HepG2 (cell line): Measurements from ENCODE around the gene ELAVL3. TPM values are rescaled to one million over a fixed set of nuclear protein-coding genes. Genes with fewer than 3 reads are reported as not detected.

Experiments used
- ATAC-seq: fragments of 200-7000 bp; cut with Tn5 transposase; 3 replicates; pipeline ENCODE4 v1.9.1; 2020; ENCODE audit warnings: mild to moderate bottlenecking, moderate library complexity
- BruUV-seq: library from RNA; stranded (reverse); fragments of 400-500 nt; replicated peaks from 2 replicates; lab custom pipeline; 2021; lab: Mats Ljungman, UMichigan
- CTCF ChIA-PET: fragments of 300-600 bp; formaldehyde crosslinking; extraction: SDS; loops from one replicate; lab custom pipeline; 2021; ENCODE audit warnings: low total read pairs, inconsistent platforms, low intra/inter-chr PET ratio; lab: Yijun Ruan, JAX
- POLR2A ChIA-PET: fragments of 350-600 bp; sonication (Branson Sonifier 250); formaldehyde crosslinking; loops from one replicate; lab custom pipeline; 2020; ENCODE audit warnings: antibody characterized with exemption, inconsistent platforms; lab: Yijun Ruan, JAX
- DNase-seq: peaks from one replicate; pipeline ENCODE4 v3.0.0-alpha.2; 2015; ENCODE audit warnings: low spot score
- FAIRE-seq: peaks from 3 replicates; lab custom pipeline; 2011; peaks lifted over from hg19 to GRCh38; lab: Jason Lieb, UNC
- H2AFZ ChIP-seq: one replicate; pipeline ENCODE4 v1.6.1; 2011; ENCODE audit warnings: low read length, inconsistent platforms
- H3K27ac ChIP-seq: fragments of 300-600 bp; 3 replicates; pipeline ENCODE4 v1.8.0; 2011; ENCODE audit warnings: mixed run types, mild to moderate bottlenecking, mixed read lengths, low read length, inconsistent platforms; ENCODE audit not compliant: insufficient read depth; ENCODE audit errors: extremely low read length
- H3K27me3 ChIP-seq, 2 experiments: fragments of 200-600 bp in 1 of 2; 2 replicates in 1 of 2; 3 replicates in 1 of 2; pipeline versions ENCODE4 v1.6.0 to v1.8.0; 2011; ENCODE audit warnings: low read length in 2 of 2, mild to moderate bottlenecking in 2 of 2, moderate library complexity in 2 of 2, inconsistent platforms in 1 of 2; ENCODE audit not compliant: insufficient read depth in 2 of 2, control insufficient read depth in 1 of 2
- H3K36me3 ChIP-seq, 2 experiments: fragments of 200-600 bp in 1 of 2; replicated peaks in 1 of 2; 2 replicates in 1 of 2; 3 replicates in 1 of 2; pipeline versions ENCODE4 v1.5.1 to v1.8.0; 2011; ENCODE audit warnings: low read length in 2 of 2, inconsistent platforms in 1 of 2; ENCODE audit not compliant: insufficient read depth in 2 of 2, control insufficient read depth in 1 of 2
- H3K4me1 ChIP-seq: 2 replicates; pipeline ENCODE4 v1.5.1; 2012; ENCODE audit warnings: low read length, inconsistent platforms; ENCODE audit not compliant: insufficient read depth
- H3K4me2 ChIP-seq: 2 replicates; pipeline ENCODE4 v1.6.0; 2011; ENCODE audit warnings: low read depth, low read length, inconsistent platforms
- H3K4me3 ChIP-seq, 3 experiments: fragments of 200-600 bp in 1 of 3; sonication (generic), shearing (Covaris generic) in 1 of 3; replicated peaks in 1 of 3; 2 replicates each; pipeline ENCODE4 v1.5.1; 2011 to 2016; ENCODE audit warnings: low read length in 3 of 3, inconsistent platforms in 2 of 3, low read depth in 2 of 3, mild to moderate bottlenecking in 2 of 3, control low read depth in 1 of 3, mixed read lengths in 1 of 3; ENCODE audit not compliant: insufficient read depth in 1 of 3
- H3K79me2 ChIP-seq: one replicate; pipeline ENCODE4 v1.6.1; 2011; ENCODE audit warnings: low read length, inconsistent platforms; ENCODE audit not compliant: insufficient read depth
- H3K9ac ChIP-seq: 2 replicates; pipeline ENCODE4 v1.6.0; 2011; ENCODE audit warnings: mild to moderate bottlenecking, low read depth, low read length, inconsistent platforms; ENCODE audit not compliant: insufficient read depth
- H3K9me3 ChIP-seq: 2 replicates; pipeline ENCODE4 v1.5.1; 2012; ENCODE audit warnings: mild to moderate bottlenecking, low read length
- H4K20me1 ChIP-seq: 2 replicates; pipeline ENCODE4 v1.6.0; 2011; ENCODE audit warnings: inconsistent platforms, mild to moderate bottlenecking, low read length, moderate library complexity; ENCODE audit not compliant: insufficient read depth
- ATF7 ChIP-seq, 2 experiments: fragments of 450-650 bp in 1 of 2; sonication (generic) in 1 of 2; formaldehyde crosslinking in 1 of 2; IDR thresholded peaks; 2 replicates each; pipeline versions ENCODE4 v1.4.0 to v1.6.1; 2016 to 2020; ENCODE audit warnings: antibody characterized with exemption in 1 of 2, mild to moderate bottlenecking in 1 of 2, missing genetic modification reagents in 1 of 2
- CBX1 ChIP-seq: IDR thresholded peaks from one replicate; pipeline ENCODE4 v1.6.1; 2016; ENCODE audit warnings: antibody characterized with exemption, low read depth
- CREB3 ChIP-seq: sonication (generic); formaldehyde crosslinking; IDR thresholded peaks from 2 replicates; pipeline ENCODE4 v1.5.0; 2020; ENCODE audit warnings: missing genetic modification reagents
- HOXA3 ChIP-seq: sonication (generic); formaldehyde crosslinking; IDR thresholded peaks from 2 replicates; pipeline ENCODE4 v1.5.0; 2020; ENCODE audit warnings: missing genetic modification reagents
- MIER3 ChIP-seq: IDR thresholded peaks from 2 replicates; pipeline ENCODE4 v1.6.1; 2016; ENCODE audit warnings: missing compliant biosample characterization, borderline replicate concordance
- MXI1 ChIP-seq: IDR thresholded peaks from 3 replicates; pipeline ENCODE4 v1.6.1; 2012; ENCODE audit warnings: low read depth, low read length, inconsistent platforms, borderline replicate concordance
- POGK ChIP-seq: sonication (generic); formaldehyde crosslinking; conservative IDR thresholded peaks from 2 replicates; pipeline ENCODE4 v1.8.0; 2022; ENCODE audit warnings: mild to moderate bottlenecking, moderate library complexity, missing genetic modification reagents
- RAD51 ChIP-seq: fragments of 450-650 bp; IDR thresholded peaks from 2 replicates; pipeline ENCODE4 v1.6.1; 2016; ENCODE audit warnings: borderline replicate concordance
- SMARCE1 ChIP-seq: fragments of 450-650 bp; IDR thresholded peaks from 2 replicates; pipeline ENCODE4 v1.6.1; 2017; ENCODE audit warnings: borderline replicate concordance
- SRSF1 ChIP-seq: fragments of 200-400 bp; formaldehyde crosslinking; optimal IDR thresholded peaks from 2 replicates; pipeline ENCODE3; 2017; ENCODE audit warnings: mild to moderate bottlenecking, low read depth, low read length, moderate library complexity
- THAP8 ChIP-seq: sonication (generic); formaldehyde crosslinking; IDR thresholded peaks from 2 replicates; pipeline ENCODE4 v1.5.1; 2020; ENCODE audit warnings: missing genetic modification reagents, mild to moderate bottlenecking, borderline replicate concordance
- ZBTB21 ChIP-seq: sonication (generic); formaldehyde crosslinking; IDR thresholded peaks from 2 replicates; pipeline ENCODE4 v1.4.0; 2020; ENCODE audit warnings: missing genetic modification reagents
- ZNF275 ChIP-seq: sonication (generic); formaldehyde crosslinking; IDR thresholded peaks from 2 replicates; pipeline ENCODE4 v1.8.0; 2022; ENCODE audit warnings: missing genetic modification reagents, mild to moderate bottlenecking, inconsistent platforms, borderline replicate concordance
- ZNF282 ChIP-seq: fragments of 450-650 bp; IDR thresholded peaks from 2 replicates; pipeline ENCODE4 v1.6.1; 2018; ENCODE audit not compliant: partially characterized antibody
- WGBS: methylation state at CpG from one replicate; pipeline ENCODE4 v1.1.6; 2017; ENCODE audit warnings: low lambda C conversion rate; 5-methylcytosine and 5-hydroxymethylcytosine counted together
- in situ Hi-C: cut with HindIII; loops from 2 replicates; pipeline ENCODE4 v1.10.0; 2017; ENCODE audit warnings: low pct_unique_long_range_greater_than_20kb; ENCODE audit not compliant: extremely low pct_ligation_motif_present
- intact Hi-C: fragments of 100-400 bp; cut with micrococcal nuclease; formaldehyde crosslinking; loops from one replicate; pipeline ENCODE4 v1.10.0; 2022; ENCODE audit not compliant: unreplicated experiment
- polyA plus RNA-seq, 8 experiments: library from polyadenylated mRNA; depleted of rRNA in 3 of 8; stranded (reverse) in 7 of 8; unstranded in 1 of 8; fragments of >200 nt; fragmentation: Illumina TruSeq in 4 of 8; extraction: Trizol in 4 of 8; gene quantifications; 2 replicates each; pipeline versions ENCODE4 v1.2.1 to v1.2.3, GENCODE V29; 2011 to 2016; ENCODE audit warnings: low read depth in 4 of 8, missing spikeins in 1 of 8, mixed read lengths in 1 of 8; ENCODE audit not compliant: insufficient read depth in 1 of 8
- total RNA-seq, 5 experiments: library from RNA; depleted of rRNA; stranded (reverse); fragments of >200 nt; fragmentation: Illumina TruSeq; extraction: Trizol; gene quantifications; 2 replicates each; pipeline ENCODE4 v1.2.3, GENCODE V29; 2016; ENCODE audit warnings: low read depth in 1 of 5
- TF ChIP-seq, protein P1 (sequence below): sonication (generic); formaldehyde crosslinking; IDR thresholded peaks from 2 replicates; pipeline ENCODE4 v1.4.0; 2020; ENCODE audit warnings: mild to moderate bottlenecking, low read depth, missing genetic modification reagents

Gene ELAVL3
- total and polyA plus RNA-seq, 2 of the 13 experiments (the other 11 are each of a cell fraction or from before 2014, with no cell fraction given) = 0.03 TPM; not detected in 1

DNA sequence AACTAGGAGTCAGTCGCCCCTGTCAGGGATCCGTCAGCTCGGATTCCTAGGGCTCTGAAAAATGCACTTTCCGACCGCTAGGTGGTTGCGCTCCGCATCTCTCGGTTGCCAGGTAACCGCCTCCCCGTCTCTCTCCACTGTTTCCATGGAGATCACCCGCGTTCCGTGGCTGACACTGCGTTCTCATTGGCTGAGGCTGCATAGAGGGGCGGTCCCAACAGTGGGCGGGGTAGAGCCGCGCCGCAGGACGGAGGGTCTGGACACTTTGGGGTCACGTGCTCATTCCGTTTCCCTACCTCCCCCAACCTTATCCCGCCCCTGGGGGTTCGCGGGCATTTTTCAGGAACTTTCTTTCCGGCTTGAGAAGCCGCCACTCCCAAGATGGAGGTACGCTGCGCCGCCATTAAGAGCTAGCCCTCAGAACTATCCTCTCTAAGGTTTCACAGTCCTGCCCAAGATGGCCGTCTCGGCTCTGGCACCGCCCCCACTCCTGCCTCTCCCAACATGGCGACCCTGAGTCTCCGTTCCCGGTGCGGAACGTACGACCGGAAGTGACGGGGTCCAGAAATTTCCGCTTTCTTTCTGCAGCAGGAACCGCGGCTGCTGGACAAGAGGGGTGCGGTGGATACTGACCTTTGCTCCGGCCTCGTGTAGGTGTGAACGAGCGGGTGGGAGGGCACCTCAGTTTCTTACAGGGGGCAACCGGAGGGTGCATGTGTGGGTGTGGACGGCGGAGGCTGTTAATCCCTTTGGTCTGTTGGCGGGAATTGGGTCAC lies 45.6 kb downstream of the ELAVL3 start, which contains the start of the genes ODAD3 and PRKCSH:
TSS of gene ODAD3 (minus strand) at position 65 of the 776 bp plus-strand sequence. CDS start 105 bp downstream, outside the sequence.
TSS of gene PRKCSH (plus strand) at position 579 of the 776 bp plus-strand sequence. CDS start 483 bp downstream, outside the sequence.
- peak; percentile 97 for FAIRE-seq
- no peak within 1 kb of the TSS for H2AFZ ChIP-seq
- in situ Hi-C loops = no loop called here
- 0 out of 2 replicates have a peak, but pooled peaks have one; percentile 57 for TF ChIP-seq CREB3 (CRISPR knock-in tag)
- peak; percentile 100 for TF ChIP-seq HOXA3 (CRISPR knock-in tag)
- no peak for TF ChIP-seq ATF7 (IDR thresholded peaks at IDR 0.05)
- no peak for TF ChIP-seq ATF7 (CRISPR knock-in tag; IDR thresholded peaks at IDR 0.05)
- TF ChIP-seq CBX1 = no peak
- peak; percentile 80; the same call in 1 of the 2 replicates for TF ChIP-seq ZBTB21 (CRISPR knock-in tag)
- TF ChIP-seq, protein P1, sequence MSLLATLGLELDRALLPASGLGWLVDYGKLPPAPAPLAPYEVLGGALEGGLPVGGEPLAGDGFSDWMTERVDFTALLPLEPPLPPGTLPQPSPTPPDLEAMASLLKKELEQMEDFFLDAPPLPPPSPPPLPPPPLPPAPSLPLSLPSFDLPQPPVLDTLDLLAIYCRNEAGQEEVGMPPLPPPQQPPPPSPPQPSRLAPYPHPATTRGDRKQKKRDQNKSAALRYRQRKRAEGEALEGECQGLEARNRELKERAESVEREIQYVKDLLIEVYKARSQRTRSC (CRISPR knock-in tag) = no peak
- TF ChIP-seq ZNF282 = no peak
- TF ChIP-seq SRSF1 = peak; percentile 33
- peak; percentile 92 for TF ChIP-seq MXI1
- no peak for TF ChIP-seq ZNF275 (CRISPR knock-in tag)
- TF ChIP-seq MIER3 = peak; percentile 81; the same call in 1 of the 2 replicates
- 0 out of 2 replicates have a peak, but pooled peaks have one; percentile 60 for TF ChIP-seq THAP8 (CRISPR knock-in tag)
- no peak for TF ChIP-seq SMARCE1
- peak; percentile 95 for TF ChIP-seq RAD51
- TF ChIP-seq POGK (CRISPR knock-in tag) = no peak

More for the DNA sequence above, 45.6 kb downstream of the ELAVL3 start, which contains the start of the genes ODAD3 and PRKCSH:
- POLR2A ChIA-PET = interaction anchor here (1.0 to 2.5 kb wide), 13 partner anchors 9 to 141 kb away, joined by 3 to 40 read pairs (median 7); partner anchors contain the start of genes CCDC159, EPOR, RGL3 and SWSAP1
- H3K4me1 ChIP-seq = peaks cover 20% of the 10 kb centered on the region
- TSS peak; percentile 57 for BruUV-seq
- no peaks in the 10 kb centered on the region for H3K9me3 ChIP-seq
- peaks cover 7 to 18% of the 10 kb centered on the region in 2 experiments for H3K36me3 ChIP-seq
- H3K4me3 ChIP-seq = peak within 1 kb of the TSS; percentile 78 to 88 (median 81)
- CTCF ChIA-PET = interaction anchor here (1.6 kb wide), 1 partner anchor 54 kb away, joined by 9 read pairs; no protein-coding TSS in a partner anchor
- peak; percentile 99 for DNase-seq
- H3K27me3 ChIP-seq = no peaks in the 10 kb centered on the region
- peak within 1 kb of the TSS; percentile 83 for H3K9ac ChIP-seq
- peaks cover 15% of the 10 kb centered on the region for H3K79me2 ChIP-seq
- H3K27ac ChIP-seq = peak within 1 kb of the TSS; percentile 71
- peak within 1 kb of the TSS; percentile 91 for H3K4me2 ChIP-seq
- whole genome bisulfite sequencing = 0% methylated on average over 34 of the region's 53 CpGs
- ATAC-seq = peak; percentile 96
- no peaks in the 10 kb centered on the region for H4K20me1 ChIP-seq
- intact Hi-C loops = loop anchor here (1.0 kb wide), 1 partner anchor 54 kb away; no protein-coding TSS in a partner anchor
